Measurements from ENCODE around the gene RIN1. TPM values are rescaled to one million over a fixed set of nuclear protein-coding genes. Genes with fewer than 3 reads are reported as not detected.

Gene RIN1
- total and polyA plus RNA-seq, 2 of the 13 experiments (the other 11 are each of a cell fraction or from before 2014, with no cell fraction given) = 2.4 to 4.1 TPM

DNA sequence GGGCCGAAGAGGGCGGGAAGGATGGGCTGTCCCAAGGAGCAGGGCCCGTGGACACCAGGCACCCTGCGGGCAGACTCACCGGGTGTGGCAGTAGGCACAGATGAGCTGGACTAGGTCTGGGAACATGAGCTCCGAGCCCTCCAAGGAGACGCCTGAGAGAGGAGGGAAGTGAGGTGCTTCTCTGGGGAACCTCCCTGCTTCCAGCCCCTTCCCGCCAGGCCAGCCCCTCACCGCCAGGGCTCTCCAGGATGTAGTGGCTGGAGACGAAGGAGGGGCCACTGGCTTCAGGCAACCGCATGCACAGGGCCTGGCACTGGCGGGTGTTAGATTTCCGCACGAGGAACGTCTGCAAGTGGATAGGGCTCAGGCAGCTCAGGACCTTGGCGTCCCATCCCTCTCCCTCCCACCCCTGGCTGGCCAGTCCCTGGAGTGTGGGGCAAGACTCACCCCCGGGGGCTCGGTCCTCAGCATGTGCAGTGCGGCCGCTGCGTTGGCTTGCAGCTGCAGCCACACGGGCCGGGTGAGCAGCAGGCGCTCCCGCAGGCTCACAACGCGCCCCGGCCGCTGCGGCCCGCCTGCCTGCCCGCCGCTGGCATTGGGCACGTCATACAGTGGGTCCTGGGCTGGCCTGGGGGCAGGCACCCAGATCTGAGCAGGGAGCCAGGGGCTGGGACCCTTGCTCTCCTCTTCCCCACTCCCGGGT, 552 bp downstream of the RIN1 start (continued):
- TF ChIP-seq ZIK1 (CRISPR knock-in tag; IDR thresholded peaks at IDR 0.05; ENCODE audit: borderline replicate concordance, low read depth) (no peak), FOXJ3 (CRISPR knock-in tag; IDR thresholded peaks at IDR 0.05; ENCODE audit: borderline replicate concordance) (no peak), ZNF510 (CRISPR knock-in tag; IDR thresholded peaks at IDR 0.05; ENCODE audit: low read depth) (no peak), FLYWCH1 (CRISPR knock-in tag; IDR thresholded peaks at IDR 0.05) (no peak), ZNF780A (CRISPR knock-in tag; IDR thresholded peaks at IDR 0.05) (no peak), ZNF614 (CRISPR knock-in tag; IDR thresholded peaks at IDR 0.05; ENCODE audit: borderline replicate concordance) (no peak), ZNF317 (CRISPR knock-in tag; IDR thresholded peaks at IDR 0.05) (no peak), ZSCAN9 (CRISPR knock-in tag; IDR thresholded peaks at IDR 0.05; ENCODE audit: borderline replicate concordance) (no peak), ZNF784 (CRISPR knock-in tag; IDR thresholded peaks at IDR 0.05; ENCODE audit: borderline replicate concordance) (no peak), ATF3 (CRISPR knock-in tag; IDR thresholded peaks at IDR 0.05) (no peak), LCORL (IDR thresholded peaks at IDR 0.05) (no peak), LCORL (CRISPR knock-in tag; IDR thresholded peaks at IDR 0.05) (no peak), NR1H2 (CRISPR knock-in tag; IDR thresholded peaks at IDR 0.05; ENCODE audit: borderline replicate concordance, low read depth) (no peak), KDM3A (CRISPR knock-in tag; IDR thresholded peaks at IDR 0.05; ENCODE audit: low read depth) (no peak), SOX6 (IDR thresholded peaks at IDR 0.05) (no peak), SOX6 (CRISPR knock-in tag; IDR thresholded peaks at IDR 0.05) (no peak), HNF1B (CRISPR knock-in tag; IDR thresholded peaks at IDR 0.05) (no peak)
- TF ChIP-seq, protein P1, sequence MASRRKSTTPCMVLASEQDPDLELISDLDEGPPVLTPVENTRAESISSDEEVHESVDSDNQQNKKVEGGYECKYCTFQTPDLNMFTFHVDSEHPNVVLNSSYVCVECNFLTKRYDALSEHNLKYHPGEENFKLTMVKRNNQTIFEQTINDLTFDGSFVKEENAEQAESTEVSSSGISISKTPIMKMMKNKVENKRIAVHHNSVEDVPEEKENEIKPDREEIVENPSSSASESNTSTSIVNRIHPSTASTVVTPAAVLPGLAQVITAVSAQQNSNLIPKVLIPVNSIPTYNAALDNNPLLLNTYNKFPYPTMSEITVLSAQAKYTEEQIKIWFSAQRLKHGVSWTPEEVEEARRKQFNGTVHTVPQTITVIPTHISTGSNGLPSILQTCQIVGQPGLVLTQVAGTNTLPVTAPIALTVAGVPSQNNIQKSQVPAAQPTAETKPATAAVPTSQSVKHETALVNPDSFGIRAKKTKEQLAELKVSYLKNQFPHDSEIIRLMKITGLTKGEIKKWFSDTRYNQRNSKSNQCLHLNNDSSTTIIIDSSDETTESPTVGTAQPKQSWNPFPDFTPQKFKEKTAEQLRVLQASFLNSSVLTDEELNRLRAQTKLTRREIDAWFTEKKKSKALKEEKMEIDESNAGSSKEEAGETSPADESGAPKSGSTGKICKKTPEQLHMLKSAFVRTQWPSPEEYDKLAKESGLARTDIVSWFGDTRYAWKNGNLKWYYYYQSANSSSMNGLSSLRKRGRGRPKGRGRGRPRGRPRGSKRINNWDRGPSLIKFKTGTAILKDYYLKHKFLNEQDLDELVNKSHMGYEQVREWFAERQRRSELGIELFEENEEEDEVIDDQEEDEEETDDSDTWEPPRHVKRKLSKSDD (CRISPR knock-in tag; IDR thresholded peaks at IDR 0.05; ENCODE audit: low read depth) = no peak
- TF ChIP-seq, protein P2, sequence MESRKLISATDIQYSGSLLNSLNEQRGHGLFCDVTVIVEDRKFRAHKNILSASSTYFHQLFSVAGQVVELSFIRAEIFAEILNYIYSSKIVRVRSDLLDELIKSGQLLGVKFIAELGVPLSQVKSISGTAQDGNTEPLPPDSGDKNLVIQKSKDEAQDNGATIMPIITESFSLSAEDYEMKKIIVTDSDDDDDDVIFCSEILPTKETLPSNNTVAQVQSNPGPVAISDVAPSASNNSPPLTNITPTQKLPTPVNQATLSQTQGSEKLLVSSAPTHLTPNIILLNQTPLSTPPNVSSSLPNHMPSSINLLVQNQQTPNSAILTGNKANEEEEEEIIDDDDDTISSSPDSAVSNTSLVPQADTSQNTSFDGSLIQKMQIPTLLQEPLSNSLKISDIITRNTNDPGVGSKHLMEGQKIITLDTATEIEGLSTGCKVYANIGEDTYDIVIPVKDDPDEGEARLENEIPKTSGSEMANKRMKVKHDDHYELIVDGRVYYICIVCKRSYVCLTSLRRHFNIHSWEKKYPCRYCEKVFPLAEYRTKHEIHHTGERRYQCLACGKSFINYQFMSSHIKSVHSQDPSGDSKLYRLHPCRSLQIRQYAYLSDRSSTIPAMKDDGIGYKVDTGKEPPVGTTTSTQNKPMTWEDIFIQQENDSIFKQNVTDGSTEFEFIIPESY (CRISPR knock-in tag; IDR thresholded peaks at IDR 0.05) = no peak
- TF ChIP-seq, protein P3, sequence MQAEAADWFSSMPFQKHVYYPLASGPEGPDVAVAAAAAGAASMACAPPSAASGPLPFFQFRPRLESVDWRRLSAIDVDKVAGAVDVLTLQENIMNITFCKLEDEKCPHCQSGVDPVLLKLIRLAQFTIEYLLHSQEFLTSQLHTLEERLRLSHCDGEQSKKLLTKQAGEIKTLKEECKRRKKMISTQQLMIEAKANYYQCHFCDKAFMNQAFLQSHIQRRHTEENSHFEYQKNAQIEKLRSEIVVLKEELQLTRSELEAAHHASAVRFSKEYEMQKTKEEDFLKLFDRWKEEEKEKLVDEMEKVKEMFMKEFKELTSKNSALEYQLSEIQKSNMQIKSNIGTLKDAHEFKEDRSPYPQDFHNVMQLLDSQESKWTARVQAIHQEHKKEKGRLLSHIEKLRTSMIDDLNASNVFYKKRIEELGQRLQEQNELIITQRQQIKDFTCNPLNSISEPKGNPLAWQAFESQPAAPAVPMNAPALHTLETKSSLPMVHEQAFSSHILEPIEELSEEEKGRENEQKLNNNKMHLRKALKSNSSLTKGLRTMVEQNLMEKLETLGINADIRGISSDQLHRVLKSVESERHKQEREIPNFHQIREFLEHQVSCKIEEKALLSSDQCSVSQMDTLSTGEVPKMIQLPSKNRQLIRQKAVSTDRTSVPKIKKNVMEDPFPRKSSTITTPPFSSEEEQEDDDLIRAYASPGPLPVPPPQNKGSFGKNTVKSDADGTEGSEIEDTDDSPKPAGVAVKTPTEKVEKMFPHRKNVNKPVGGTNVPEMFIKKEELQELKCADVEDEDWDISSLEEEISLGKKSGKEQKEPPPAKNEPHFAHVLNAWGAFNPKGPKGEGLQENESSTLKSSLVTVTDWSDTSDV (CRISPR knock-in tag; IDR thresholded peaks at IDR 0.05) = peak; percentile 56; the same call in 1 of the 2 replicates

Data from HepG2 (cell line).